ENCODE results near the gene BTBD16. TPM values are rescaled to one million over a fixed set of nuclear protein-coding genes. Genes with fewer than 3 reads are reported as not detected.
A peak's percentile ranks its signal among the peaks of the same experiment; 100 is the strongest.

The BTBD16 gene
- total and polyA plus RNA-seq, 2 of the 13 experiments (the other 11 are each of a cell fraction or from before 2014, with no cell fraction given), result 5.0 to 11.9 TPM

- TF ChIP-seq HNRNPH1 (optimal IDR thresholded peaks at IDR 0.05; ENCODE audit: low read depth, low read length) (no peak), ZNF556 (CRISPR knock-in tag; IDR thresholded peaks at IDR 0.05; ENCODE audit: borderline replicate concordance) (0 out of 2 replicates have a peak, but pooled peaks have one; percentile 18), NR2C2 (CRISPR knock-in tag; IDR thresholded peaks at IDR 0.05; ENCODE audit: borderline replicate concordance) (peak; percentile 9; the same call in 1 of the 2 replicates), HNRNPK (IDR thresholded peaks at IDR 0.05; ENCODE audit: low read depth, low read length, poor library complexity, severe bottlenecking) (peak; percentile 27), MAF1 (CRISPR knock-in tag; IDR thresholded peaks at IDR 0.05; ENCODE audit: borderline replicate concordance) (no peak; the same call in 1 of the 2 replicates), USF2 (IDR thresholded peaks at IDR 0.05; ENCODE audit: low read depth, low read length) (no peak), USF2 (CRISPR knock-in tag; IDR thresholded peaks at IDR 0.05; ENCODE audit: borderline replicate concordance) (no peak), PRMT3 (CRISPR knock-in tag; IDR thresholded peaks at IDR 0.05; ENCODE audit: borderline replicate concordance, low read depth) (no peak), MLX (CRISPR knock-in tag; IDR thresholded peaks at IDR 0.05) (no peak), ZNF329 (CRISPR knock-in tag; IDR thresholded peaks at IDR 0.05; ENCODE audit: low read depth) (no peak), PATZ1 (CRISPR knock-in tag; IDR thresholded peaks at IDR 0.05) (peak; percentile 57), TBP (CRISPR knock-in tag; IDR thresholded peaks at IDR 0.05) (no peak), KLF11 (CRISPR knock-in tag; IDR thresholded peaks at IDR 0.05) (no peak; the same call in 1 of the 2 replicates), PAF1 (CRISPR knock-in tag; IDR thresholded peaks at IDR 0.05) (no peak), U2AF2 (IDR thresholded peaks at IDR 0.05; ENCODE audit: low read depth, low read length) (no peak), ZBTB25 (CRISPR knock-in tag; IDR thresholded peaks at IDR 0.05) (no peak), ISX (CRISPR knock-in tag; conservative IDR thresholded peaks at IDR 0.05) (no peak), ERF (CRISPR knock-in tag; IDR thresholded peaks at IDR 0.05) (peak; percentile 29; the same call in 1 of the 2 replicates), PHF21A (CRISPR knock-in tag; IDR thresholded peaks at IDR 0.05) (0 out of 2 replicates have a peak, but pooled peaks have one; percentile 8), ZNF749 (CRISPR knock-in tag; IDR thresholded peaks at IDR 0.05; ENCODE audit: borderline replicate concordance) (0 out of 2 replicates have a peak, but pooled peaks have one; percentile 3), MAFK (conservative IDR thresholded peaks at IDR 0.05 in 1 of 2, IDR thresholded peaks at IDR 0.05 in 1 of 2; ENCODE audit: low read length in 2 of 2) (no peak), ZNF75D (CRISPR knock-in tag; IDR thresholded peaks at IDR 0.05; ENCODE audit: borderline replicate concordance) (no peak)
Measured at GRCh38 chr10:122374859-122375678, 104.0 kb downstream of the BTBD16 start (continued).

Measured in HepG2 (cell line).